Posterior cingulate gyrus (tissue), 11 donors: Measurements from ENCODE around the gene CEP170B.
"Not testable (repeated sequence)": the region's sequence is repeated elsewhere in the genome, so short reads cannot be mapped to it uniquely, and the experiment has no call there.

Experiments
- DNase-seq, 10 donors: peaks; one replicate each; pipeline versions ENCODE4 v3.0.0 to v3.0.0-alpha.2; 2020 to 2021; ENCODE audit warnings: mixed read lengths in 3 of 10
- intact Hi-C: fragments of 100-400 bp; cut with DNase I; formaldehyde crosslinking; loops from one replicate; pipeline ENCODE4 v1.15.1; 2023

CEP170B gene

DNA sequence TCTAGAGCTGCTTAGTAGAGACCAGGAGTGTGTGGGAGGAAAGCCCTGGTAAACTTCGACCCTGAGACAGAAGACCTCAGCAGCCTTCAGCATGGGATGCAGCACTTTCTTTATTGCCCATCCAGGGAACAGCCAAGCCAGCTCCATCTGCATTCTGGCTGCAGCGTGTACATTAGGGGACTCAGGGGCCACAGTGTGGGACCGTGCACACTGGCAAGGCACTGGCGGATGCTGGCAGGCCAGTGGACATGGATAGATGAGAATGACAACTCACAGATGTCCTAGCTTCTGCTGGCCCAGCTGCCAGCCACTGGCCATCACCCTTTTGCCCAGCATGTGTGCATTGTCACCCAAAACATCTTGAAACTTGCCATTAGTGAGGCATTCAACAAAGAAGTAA lies 72.1 kb downstream of the CEP170B start:
- DNase-seq, result peak in 3 of 10 donors; percentile 5 to 71 (median 47)
- intact Hi-C loops, result no loop called here

DNA sequence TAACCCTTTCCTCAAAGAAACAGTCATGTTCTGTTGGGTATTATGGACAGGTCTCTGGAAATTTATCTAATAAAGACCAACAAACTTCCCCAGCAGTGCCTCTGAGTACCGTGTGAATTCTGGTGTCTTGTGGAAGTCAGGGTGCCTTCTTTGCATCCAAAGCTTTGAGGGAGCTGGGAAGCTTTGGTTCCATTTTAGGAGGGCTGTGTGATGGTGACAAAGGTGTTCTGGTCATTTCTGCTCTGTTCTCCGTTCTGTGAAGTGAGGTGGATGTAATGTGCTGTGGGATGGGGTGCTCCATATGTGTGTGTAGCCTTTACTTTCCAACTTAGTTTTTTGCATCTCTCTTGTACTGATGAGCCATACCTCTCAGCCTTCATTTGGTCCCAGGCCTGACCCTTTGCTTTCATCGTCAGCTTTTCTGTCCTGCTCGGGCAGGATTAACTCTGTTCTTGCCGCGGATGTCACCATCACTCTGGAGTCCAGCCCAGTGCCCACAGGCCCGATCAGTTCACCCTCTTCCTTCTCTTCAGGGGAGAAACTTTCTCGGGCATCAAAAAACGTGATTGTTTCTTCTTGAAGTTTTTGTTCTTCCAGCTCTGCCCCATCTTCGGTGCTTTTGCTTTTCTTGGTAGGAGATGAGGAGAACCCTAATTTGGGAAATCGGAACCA lies 72.8 kb downstream of the CEP170B start:
- peak in 1 of 10 donors; percentile 54 for DNase-seq
- intact Hi-C loops, result no loop called here

DNA sequence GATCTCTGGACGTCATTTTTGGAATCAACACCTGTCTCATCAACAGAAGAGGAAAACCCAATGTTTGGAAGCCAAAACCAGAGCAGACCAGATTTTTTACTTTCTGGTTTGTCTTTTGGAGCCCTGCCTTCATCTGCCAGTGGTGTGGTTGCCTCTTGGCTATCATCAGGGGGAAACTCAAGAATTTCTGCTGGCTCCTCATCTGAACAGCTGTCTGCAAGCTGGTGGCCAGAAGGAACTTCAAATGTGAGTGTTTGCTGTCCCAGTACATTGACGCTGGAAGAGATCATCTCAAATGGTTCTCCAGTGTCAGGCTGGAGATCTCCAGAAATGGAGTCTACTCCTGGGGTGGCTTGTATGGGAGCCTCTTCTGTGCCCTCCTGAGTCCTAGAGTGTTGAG lies 73.4 kb downstream of the CEP170B start:
- intact Hi-C loops, result no loop called here

DNA sequence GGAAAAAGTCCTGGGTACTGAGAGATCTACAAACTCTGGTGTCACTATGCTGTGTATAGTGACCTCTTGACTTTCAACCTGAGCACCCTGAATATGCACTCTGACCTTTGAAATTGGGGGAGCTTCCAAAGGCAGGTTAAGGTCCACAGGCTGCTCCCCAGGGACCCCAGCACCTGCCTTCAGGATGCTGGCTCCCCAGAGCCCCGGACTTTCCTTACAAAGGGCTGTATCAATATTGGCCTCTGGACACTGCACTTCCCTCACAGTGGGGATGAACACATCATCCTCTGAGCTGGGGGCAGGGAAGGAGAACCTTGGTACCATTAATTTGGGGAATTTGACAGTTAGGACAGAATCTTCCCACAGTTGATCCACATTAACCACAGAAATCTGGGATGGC lies 73.9 kb downstream of the CEP170B start:
- no peak for DNase-seq
- intact Hi-C loops, result no loop called here

More for the DNA sequence above, 73.4 kb downstream of the CEP170B start:
- DNase-seq, result no peak

DNA sequence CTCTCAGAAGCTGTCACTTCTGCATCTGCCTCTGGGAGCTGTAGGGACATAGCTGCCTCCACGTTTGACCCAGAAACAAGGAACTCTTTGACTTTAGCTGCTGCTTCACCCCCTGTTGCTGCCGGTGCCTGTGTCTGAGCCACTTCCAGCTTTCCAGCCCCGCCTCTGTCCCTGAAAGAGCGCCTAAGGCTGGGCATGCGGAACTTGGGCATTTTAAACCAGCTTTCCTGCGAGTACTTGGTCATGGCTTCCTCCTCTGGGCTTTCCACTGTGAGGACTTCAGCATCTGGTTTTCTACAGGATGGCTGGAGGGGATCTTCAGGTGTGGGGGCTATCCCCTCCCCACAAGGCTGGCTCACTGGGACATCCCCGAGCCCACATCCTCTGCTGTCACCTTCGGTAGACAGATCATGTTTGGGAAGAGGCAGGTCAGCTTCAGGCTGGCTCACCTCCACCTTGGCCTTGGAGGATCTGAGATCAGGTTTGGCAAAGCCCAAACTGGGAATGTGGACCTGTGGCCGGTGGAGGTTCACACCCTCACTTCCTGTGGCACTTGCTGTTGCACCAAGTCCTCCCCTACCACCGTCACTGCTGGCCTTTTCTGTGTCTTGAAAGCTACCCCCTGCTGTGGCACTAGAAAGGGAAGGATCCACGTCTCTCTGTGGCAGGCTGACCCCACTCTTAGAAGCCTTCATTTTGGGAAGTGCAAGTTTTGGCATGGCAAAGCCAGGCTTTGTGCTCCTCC lies 74.8 kb downstream of the CEP170B start:
- intact Hi-C loops, result no loop called here
- DNase-seq, result peak in 1 of 10 donors; percentile 39

DNA sequence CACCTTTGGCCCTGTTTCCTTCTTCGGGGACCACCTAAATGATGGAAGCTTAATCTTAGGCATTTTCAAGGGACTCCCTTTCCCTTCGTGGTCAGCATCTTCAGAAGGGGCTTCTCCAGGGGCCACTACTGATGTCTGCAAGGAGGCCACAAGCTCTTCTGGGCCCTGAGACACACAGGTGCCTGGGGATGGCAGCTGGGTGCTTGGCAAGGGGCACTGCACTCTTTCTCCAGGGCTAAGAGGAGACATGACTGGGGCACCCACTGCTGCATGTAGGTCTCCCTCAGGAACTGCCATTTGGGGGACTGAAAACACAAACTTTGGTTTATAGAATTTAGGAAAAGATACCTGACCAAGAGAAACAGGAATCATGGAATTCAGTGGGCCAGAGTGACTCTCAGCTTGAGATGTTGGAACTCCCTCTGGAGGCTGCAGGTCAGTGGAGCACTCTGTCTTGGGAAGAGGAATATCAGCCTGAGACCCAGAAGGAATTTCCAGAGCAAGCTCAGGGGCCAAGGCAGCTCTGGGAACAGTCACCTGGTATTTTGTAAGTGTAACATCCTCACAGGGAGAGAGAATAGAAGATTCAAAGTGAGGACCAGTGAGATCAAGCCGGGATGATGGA lies 75.6 kb downstream of the CEP170B start:
- intact Hi-C loops, result no loop called here
- DNase-seq, result peak in 1 of 10 donors; percentile 35

DNA sequence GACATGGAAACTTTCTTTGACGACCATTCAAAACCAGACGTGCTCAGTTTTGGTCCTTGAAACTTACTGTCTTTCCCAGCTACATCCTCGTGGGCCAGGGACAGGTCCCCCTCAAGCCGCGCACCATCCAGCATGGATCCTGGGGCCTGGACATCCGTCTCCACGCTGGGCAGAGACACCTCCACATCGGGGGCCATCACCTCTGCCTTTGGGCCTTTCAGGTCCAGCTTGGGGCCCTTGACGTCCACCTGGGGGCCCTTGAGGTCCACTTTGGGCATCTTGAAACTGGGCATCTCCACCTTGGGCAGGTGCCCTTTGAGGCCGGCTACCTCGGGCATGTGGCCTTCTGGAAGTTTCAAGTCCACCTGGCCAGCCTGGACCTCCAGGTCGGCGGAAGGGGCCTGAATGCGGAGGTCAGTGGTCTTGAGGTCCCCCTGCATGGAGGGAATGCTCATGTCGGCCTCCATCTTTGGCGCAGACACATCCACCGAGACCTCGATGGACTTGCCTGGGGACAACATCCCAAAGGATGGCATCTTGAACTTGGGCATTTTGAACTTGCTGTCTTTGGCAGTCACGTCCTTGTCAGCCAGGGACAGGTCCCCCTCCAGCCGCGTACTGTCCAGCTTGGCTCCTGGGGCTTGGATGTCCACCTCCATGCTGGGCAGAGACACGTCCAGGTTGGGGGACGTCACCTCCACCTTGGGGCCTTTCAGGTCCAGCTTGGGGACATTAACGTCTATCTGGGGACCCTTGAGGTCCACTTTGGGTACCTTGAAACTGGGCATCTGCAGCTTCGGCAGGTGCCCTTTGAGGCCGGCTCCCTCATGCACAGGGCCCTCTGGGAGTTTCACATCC lies 76.7 kb downstream of the CEP170B start:
- peak in 3 of 10 donors; percentile 8 to 85 (median 80) for DNase-seq
- intact Hi-C loops, result no loop called here

DNA sequence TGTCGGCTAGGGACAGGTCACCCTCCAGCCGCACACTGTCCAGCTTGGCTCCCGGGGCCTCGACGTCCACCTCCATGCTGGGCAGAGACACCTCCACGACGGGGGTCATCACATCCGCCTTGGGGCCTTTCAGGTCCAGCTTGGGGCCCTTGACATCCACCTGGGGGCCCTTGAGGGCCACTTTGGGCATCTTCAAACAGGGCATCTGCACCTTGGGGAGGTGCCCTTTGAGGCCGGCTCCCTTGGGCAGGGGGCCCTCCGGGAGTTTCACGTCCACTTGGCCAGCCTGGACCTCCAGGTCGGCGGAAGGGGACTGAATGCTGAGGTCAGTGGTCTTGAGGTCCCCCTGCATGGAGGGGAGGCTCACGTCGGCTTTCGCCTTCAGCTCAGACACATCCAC lies 77.5 kb downstream of the CEP170B start:
- intact Hi-C loops, result no loop called here
- peak in 4 of 10 donors; percentile 0 to 75 (median 48) for DNase-seq

DNA sequence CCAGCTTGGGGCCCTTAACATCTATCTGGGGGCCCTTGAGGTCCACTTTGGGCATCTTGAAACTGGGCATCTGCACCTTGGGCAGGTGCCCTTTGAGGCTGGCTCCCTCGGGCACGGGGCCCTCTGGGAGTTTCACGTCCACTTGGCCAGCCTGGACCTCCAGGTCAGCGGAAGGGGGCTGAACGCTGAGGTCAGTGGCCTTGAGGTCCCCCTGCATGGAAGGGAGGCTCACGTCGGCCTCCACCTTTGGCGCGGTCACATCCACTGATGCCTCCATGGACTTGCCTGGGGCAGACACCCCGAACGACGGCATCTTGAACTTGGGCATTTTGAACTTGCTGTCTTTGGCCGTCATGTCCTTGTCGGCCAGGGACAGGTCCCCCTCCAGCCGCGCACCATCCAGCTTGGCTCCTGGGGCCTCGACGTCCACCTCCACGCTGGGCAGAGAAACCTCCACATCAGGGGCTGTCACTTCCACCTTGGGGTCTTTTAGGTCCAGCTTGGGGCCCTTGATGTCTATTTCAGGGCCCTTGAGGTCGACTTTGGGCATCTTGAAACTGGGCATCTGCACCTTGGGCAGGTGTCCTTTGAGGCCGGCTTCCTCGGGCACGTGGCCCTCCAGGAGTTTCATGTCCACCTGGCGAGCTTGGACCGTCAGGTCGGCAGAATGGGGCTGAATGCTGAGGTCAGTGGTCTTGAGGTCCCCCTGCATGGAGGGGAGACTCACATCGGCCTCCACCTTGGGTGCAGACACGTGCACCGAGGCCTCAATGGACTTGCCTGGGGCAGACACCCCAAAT lies 78.3 kb downstream of the CEP170B start:
- intact Hi-C loops, result not testable (repeated sequence)
- peak in 4 of 10 donors; percentile 4 to 73 (median 46) for DNase-seq

DNA sequence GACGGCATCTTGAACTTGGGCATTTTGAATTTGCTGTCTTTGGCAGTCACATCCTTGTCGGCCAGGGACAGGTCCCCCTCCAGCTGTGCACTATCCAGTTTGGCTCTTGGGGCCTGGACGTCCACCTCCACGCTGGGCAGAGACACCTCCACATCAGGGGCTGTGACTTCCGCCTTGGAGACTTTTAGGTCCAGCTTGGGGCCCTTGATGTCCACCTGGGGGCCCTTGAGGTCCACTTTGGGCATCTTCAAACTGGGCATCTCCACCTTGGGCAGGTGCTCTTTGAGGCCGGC lies 78.9 kb downstream of the CEP170B start:
- peak in 1 of 10 donors; percentile 64 for DNase-seq
- intact Hi-C loops, result not testable (repeated sequence)

DNA sequence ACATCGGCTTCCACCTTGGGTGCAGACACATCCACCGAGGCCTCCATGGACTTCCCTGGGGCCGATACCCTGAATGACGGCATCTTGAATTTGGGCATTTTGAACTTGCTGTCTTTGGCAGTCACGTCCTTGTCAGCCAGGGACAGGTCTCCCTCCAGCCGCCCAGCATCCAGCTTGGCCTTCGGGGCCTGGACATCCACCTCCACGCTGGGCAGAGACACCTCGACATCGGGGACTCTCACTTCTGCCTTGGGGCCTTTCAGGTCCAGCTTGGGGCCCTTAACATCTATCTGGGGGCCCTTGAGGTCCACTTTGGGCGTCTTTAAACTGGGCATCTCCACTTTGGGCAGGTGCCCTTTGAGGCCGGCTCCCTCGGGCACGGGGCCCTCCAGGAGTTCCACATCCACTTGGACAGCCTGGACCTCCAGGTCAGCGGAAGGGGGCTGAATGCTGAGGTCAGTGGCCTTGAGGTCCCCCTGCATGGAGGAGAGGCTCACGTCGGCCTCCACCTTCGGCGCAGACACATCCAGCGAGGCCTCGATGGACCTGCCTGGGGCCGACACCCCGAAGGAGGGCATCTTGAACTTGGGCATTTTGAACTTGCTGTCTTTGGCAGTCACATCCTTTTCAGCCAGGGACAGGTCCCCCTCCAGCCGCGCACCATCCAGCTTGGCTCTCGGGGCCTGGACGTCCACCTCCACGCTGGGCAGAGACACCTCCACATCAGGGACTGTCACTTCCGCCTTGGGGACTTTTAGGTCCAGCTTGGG lies 79.6 kb downstream of the CEP170B start:
- intact Hi-C loops, result not testable (repeated sequence)
- peak in 3 of 10 donors; percentile 5 to 73 (median 16) for DNase-seq

DNA sequence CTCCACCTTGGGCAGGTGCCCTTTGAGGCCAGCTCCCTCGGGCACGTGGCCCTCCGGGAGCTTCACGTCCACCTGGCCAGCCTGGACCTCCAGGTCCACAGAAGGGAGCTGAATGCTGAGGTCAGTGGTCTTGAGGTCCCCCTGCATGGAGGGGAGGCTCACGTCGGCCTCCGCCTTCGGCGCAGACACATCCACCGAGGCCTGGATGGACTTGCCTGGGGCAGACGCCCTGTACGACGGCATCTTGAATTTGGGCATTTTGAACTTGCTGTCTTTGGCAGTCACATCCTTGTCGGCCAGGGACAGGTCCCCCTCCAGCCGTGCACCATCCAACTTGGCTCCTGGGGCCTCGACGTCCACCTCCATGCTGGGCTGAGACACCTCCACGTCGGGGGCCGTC lies 80.2 kb downstream of the CEP170B start:
- intact Hi-C loops, result not testable (repeated sequence)
- peak in 3 of 10 donors; percentile 1 to 39 (median 37) for DNase-seq
